ENCODE results near the gene EIF3L. TPM values are rescaled to one million over a fixed set of nuclear protein-coding genes. Genes with fewer than 3 reads are reported as not detected.

The EIF3L gene
- total and polyA plus RNA-seq, 9 of the 15 experiments (the other 6 are each of a cell fraction or from before 2014, with no cell fraction given), result 257 to 699 (median 368) TPM

DNA sequence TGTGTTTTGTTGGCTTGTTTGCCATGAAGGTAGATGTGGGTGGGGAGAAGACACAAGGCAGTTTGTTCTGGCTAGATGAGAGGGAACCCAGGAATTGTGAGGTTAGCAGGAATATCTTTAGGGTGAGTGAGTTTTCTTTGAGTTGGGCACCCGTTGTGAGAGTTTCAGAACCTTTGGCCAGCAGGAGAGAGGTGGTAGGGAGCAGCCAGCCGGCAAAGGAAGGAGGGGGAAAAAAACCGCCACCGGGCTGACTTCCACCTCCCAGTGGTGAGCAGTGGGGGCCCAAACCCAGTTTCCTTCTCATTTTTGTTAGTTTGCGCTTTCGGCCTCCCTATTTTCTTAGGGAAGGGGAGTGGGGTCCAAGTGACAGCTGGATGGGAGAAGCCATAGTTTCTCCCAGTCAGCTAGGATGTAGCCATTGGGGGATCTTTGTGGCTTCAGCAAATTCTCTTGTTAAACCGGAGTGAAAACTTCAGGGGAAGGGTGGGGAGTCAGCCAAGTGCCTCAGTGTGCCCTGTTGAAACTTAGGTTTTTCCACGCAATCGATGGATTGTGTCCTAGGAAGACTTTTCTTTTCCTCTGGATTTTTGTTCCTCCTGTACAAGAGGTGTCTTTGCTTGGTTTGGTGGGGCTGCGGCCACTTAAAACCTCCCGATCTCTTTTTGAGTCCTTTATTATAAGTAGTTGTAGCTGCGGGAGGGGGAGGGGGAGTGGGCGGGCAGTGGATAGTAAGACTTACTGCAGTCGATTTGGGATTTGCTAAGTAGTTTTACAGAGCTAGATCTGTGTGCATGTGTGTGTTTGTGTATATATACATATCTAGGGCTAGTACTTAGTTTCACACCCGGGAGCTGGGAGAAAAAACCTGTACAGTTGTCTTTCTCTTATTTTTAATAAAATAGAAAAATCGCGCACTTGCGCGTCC is 42.5 kb upstream of the EIF3L start:
- Histone ChIP-seq H3K27ac (ENCODE audit: extremely low read depth, low read depth, low read length) (peak overlapping the region; percentile 69), H3K79me2 (ENCODE audit: control insufficient read depth, insufficient read depth, low read length) (peaks cover 30% of the 10 kb centered on the region), H2AFZ (ENCODE audit: low read depth, low read length) (peak overlapping the region; percentile 85), H3K4me2 (ENCODE audit: insufficient read depth, low read length) (peak overlapping the region; percentile 72), H3K36me3 (ENCODE audit: control insufficient read depth, insufficient read depth, low read length) (peaks cover 9% of the 10 kb centered on the region; the same call in 2 of the 3 replicates), H3K9me1 (ENCODE audit: control insufficient read depth, insufficient read depth, low read length) (no peaks in the 10 kb centered on the region), H3K9me3 (replicated peaks; ENCODE audit: control insufficient read depth, insufficient read depth, low read depth, low read length) (no peaks in the 10 kb centered on the region), H3K9ac (ENCODE audit: insufficient read depth in 1 of 2, low read depth in 2 of 2, low read length in 2 of 2) (peak overlapping the region; percentile 60 to 78; a peak in 3 of 4 replicates), H3K4me3 (peak overlapping the region; percentile 64), H3K27me3 (ENCODE audit: control insufficient read depth in 2 of 2, insufficient read depth in 2 of 2, low read length in 2 of 2) (no peaks in the 10 kb centered on the region), H3K4me1 (replicated peaks in 1 of 2; ENCODE audit: control insufficient read depth in 2 of 2, insufficient read depth in 2 of 2, low read length in 2 of 2) (peaks cover 34 to 58% of the 10 kb centered on the region in 2 experiments), H4K20me1 (replicated peaks; ENCODE audit: control insufficient read depth, insufficient read depth, low read length) (no peaks in the 10 kb centered on the region)
- intact Hi-C loops (cut with micrococcal nuclease), result no loop called here
- peak; percentile 37 for FAIRE-seq
- ChIA-PET POLR2A (interaction anchor here (1.0 to 4.5 kb wide), 4 partner anchors 11 to 90 kb away, joined by 3 to 34 read pairs (median 5); no protein-coding TSS in a partner anchor), CTCF (ENCODE audit: low intra/inter-chr PET ratio) (no interaction called here)
- no TSS peak for BruUV-seq (replicated peaks)
- DNase-seq (ENCODE audit: extremely low read depth in 1 of 4, low spot score in 3 of 4), result peak in 2 of 4 experiments; percentile 43 to 64
- in situ Hi-C loops (cut with MboI), result no loop called here
- 8% methylated on average over 10 of the region's 19 CpGs for WGBS (ENCODE audit: insufficient coverage, low coverage, missing lambda C conversion rate)
- peak; percentile 23 for ATAC-seq
- 0 out of 2 replicates have a peak, but pooled peaks have one; percentile 4 for TF ChIP-seq ELF4 (CRISPR knock-in tag; IDR thresholded peaks at IDR 0.05)
- TF ChIP-seq NR4A1 (CRISPR knock-in tag; IDR thresholded peaks at IDR 0.05), result no peak
- TF ChIP-seq NR4A1 (tag; IDR thresholded peaks at IDR 0.05), result no peak
- TF ChIP-seq, protein P1, sequence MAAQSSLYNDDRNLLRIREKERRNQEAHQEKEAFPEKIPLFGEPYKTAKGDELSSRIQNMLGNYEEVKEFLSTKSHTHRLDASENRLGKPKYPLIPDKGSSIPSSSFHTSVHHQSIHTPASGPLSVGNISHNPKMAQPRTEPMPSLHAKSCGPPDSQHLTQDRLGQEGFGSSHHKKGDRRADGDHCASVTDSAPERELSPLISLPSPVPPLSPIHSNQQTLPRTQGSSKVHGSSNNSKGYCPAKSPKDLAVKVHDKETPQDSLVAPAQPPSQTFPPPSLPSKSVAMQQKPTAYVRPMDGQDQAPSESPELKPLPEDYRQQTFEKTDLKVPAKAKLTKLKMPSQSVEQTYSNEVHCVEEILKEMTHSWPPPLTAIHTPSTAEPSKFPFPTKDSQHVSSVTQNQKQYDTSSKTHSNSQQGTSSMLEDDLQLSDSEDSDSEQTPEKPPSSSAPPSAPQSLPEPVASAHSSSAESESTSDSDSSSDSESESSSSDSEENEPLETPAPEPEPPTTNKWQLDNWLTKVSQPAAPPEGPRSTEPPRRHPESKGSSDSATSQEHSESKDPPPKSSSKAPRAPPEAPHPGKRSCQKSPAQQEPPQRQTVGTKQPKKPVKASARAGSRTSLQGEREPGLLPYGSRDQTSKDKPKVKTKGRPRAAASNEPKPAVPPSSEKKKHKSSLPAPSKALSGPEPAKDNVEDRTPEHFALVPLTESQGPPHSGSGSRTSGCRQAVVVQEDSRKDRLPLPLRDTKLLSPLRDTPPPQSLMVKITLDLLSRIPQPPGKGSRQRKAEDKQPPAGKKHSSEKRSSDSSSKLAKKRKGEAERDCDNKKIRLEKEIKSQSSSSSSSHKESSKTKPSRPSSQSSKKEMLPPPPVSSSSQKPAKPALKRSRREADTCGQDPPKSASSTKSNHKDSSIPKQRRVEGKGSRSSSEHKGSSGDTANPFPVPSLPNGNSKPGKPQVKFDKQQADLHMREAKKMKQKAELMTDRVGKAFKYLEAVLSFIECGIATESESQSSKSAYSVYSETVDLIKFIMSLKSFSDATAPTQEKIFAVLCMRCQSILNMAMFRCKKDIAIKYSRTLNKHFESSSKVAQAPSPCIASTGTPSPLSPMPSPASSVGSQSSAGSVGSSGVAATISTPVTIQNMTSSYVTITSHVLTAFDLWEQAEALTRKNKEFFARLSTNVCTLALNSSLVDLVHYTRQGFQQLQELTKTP (IDR thresholded peaks at IDR 0.05; ENCODE audit: low read depth in 1 of 2, partially characterized antibody in 2 of 2), result peak in 1 of 2 experiments; percentile 9
- 0 out of 4 replicates have a peak, but pooled peaks of 1 of the 2 experiments have one; percentile 2 for TF ChIP-seq RAD21 (CRISPR knock-in tag; conservative IDR thresholded peaks at IDR 0.05 in 1 of 2, IDR thresholded peaks at IDR 0.05 in 1 of 2)
- TF ChIP-seq ATF7 (IDR thresholded peaks at IDR 0.05), result 0 out of 2 replicates have a peak, but pooled peaks have one; percentile 6
- TF ChIP-seq, protein P2, sequence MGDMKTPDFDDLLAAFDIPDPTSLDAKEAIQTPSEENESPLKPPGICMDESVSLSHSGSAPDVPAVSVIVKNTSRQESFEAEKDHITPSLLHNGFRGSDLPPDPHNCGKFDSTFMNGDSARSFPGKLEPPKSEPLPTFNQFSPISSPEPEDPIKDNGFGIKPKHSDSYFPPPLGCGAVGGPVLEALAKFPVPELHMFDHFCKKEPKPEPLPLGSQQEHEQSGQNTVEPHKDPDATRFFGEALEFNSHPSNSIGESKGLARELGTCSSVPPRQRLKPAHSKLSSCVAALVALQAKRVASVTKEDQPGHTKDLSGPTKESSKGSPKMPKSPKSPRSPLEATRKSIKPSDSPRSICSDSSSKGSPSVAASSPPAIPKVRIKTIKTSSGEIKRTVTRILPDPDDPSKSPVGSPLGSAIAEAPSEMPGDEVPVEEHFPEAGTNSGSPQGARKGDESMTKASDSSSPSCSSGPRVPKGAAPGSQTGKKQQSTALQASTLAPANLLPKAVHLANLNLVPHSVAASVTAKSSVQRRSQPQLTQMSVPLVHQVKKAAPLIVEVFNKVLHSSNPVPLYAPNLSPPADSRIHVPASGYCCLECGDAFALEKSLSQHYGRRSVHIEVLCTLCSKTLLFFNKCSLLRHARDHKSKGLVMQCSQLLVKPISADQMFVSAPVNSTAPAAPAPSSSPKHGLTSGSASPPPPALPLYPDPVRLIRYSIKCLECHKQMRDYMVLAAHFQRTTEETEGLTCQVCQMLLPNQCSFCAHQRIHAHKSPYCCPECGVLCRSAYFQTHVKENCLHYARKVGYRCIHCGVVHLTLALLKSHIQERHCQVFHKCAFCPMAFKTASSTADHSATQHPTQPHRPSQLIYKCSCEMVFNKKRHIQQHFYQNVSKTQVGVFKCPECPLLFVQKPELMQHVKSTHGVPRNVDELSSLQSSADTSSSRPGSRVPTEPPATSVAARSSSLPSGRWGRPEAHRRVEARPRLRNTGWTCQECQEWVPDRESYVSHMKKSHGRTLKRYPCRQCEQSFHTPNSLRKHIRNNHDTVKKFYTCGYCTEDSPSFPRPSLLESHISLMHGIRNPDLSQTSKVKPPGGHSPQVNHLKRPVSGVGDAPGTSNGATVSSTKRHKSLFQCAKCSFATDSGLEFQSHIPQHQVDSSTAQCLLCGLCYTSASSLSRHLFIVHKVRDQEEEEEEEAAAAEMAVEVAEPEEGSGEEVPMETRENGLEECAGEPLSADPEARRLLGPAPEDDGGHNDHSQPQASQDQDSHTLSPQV (IDR thresholded peaks at IDR 0.05), result peak; percentile 64
- TF ChIP-seq TBP (optimal IDR thresholded peaks at IDR 0.05; ENCODE audit: low read depth, low read length), result peak; percentile 7
- TF ChIP-seq FOXA1 (IDR thresholded peaks at IDR 0.05; ENCODE audit: borderline replicate concordance), result no peak
- TF ChIP-seq ZNF79 (CRISPR knock-in tag; IDR thresholded peaks at IDR 0.05; ENCODE audit: low read depth), result no peak
- TF ChIP-seq POLR2H (tag; IDR thresholded peaks at IDR 0.05; ENCODE audit: low read depth), result 0 out of 2 replicates have a peak, but pooled peaks have one; percentile 12
- no peak for TF ChIP-seq MTA2 (IDR thresholded peaks at IDR 0.05; ENCODE audit: low read depth)

Data from K562 (cell line).